ENCODE data around the gene BEAN1. TPM values are rescaled to one million over a fixed set of nuclear protein-coding genes. Genes with fewer than 3 reads are reported as not detected.

The BEAN1 gene
- total and polyA plus RNA-seq, 9 of the 15 experiments (the other 6 are each of a cell fraction or from before 2014, with no cell fraction given): not detected

DNA sequence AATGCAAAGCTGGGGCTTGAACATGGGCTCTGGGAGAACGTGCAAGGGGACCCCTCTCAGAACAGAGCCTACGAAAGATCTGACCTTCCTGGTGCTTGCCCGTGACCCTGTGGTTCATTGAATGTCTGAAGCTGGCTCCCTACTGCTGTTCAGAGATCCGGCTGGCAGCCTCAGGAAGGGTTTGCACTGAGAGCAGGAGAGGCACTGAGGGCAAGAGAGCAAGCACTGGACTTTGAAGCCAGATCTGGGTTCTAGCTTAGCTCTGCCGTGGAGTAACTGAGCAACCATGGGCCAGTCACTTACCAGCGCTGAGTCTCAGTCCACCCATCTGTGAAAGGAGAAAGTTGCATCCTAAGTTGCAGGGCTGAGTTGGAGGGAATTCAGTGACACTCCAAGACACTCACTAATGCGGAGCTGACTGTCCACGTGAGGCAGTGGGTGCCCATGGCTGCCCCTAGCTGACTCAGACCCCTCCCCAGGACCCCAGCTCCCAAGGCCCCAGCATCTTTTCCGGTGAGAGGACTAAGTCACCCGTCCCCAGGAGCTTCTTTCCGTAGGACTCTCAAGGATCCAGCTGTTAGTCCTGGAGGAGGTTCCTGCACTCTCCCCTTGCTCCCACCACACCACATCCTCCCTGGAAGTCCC is 41.3 kb downstream of the BEAN1 start:
- Histone ChIP-seq H3K36me3 (ENCODE audit: control insufficient read depth, insufficient read depth, low read length) (no peaks in the 10 kb centered on the region), H3K27ac (ENCODE audit: extremely low read depth, low read depth, low read length) (no peak overlapping the region), H3K9me1 (ENCODE audit: control insufficient read depth, insufficient read depth, low read length) (no peaks in the 10 kb centered on the region), H4K20me1 (replicated peaks; ENCODE audit: control insufficient read depth, insufficient read depth, low read length) (peaks cover 16% of the 10 kb centered on the region; the same call in 1 of the 2 replicates), H3K79me2 (ENCODE audit: control insufficient read depth, insufficient read depth, low read length) (no peaks in the 10 kb centered on the region), H3K4me1 (replicated peaks in 1 of 2; ENCODE audit: control insufficient read depth in 2 of 2, insufficient read depth in 2 of 2, low read length in 2 of 2) (peaks cover 0 to 11% of the 10 kb centered on the region in 2 experiments; a peak in 2 of 5 replicates), H3K4me2 (ENCODE audit: insufficient read depth, low read length) (no peak overlapping the region), H3K27me3 (ENCODE audit: control insufficient read depth in 2 of 2, insufficient read depth in 2 of 2, low read length in 2 of 2) (peaks cover 40 to 47% of the 10 kb centered on the region in 2 experiments), H3K9ac (ENCODE audit: insufficient read depth in 1 of 2, low read depth in 2 of 2, low read length in 2 of 2) (no peak overlapping the region), H3K4me3 (no peak overlapping the region), H2AFZ (ENCODE audit: low read depth, low read length) (no peak overlapping the region), H3K9me3 (replicated peaks; ENCODE audit: control insufficient read depth, insufficient read depth, low read depth, low read length) (no peaks in the 10 kb centered on the region)
- BruUV-seq (replicated peaks): no TSS peak
- WGBS (ENCODE audit: insufficient coverage, low coverage, missing lambda C conversion rate): 0% methylated on average over 11 of the region's 11 CpGs
- DNase-seq (ENCODE audit: extremely low read depth in 1 of 4, low spot score in 3 of 4) (no peak), ATAC-seq (no peak), FAIRE-seq (no peak)
- intact Hi-C loops (cut with micrococcal nuclease): no loop called here
- POLR2A ChIA-PET: interaction anchor here (0.6 to 1.2 kb wide), 3 partner anchors 13 to 29 kb away, joined by 3 to 4 read pairs (median 3); no protein-coding TSS in a partner anchor
- in situ Hi-C loops (cut with MboI): no loop called here
- TF ChIP-seq NCOA1 (IDR thresholded peaks at IDR 0.05; ENCODE audit: low read depth) (no peak), KLF6 (CRISPR knock-in tag; IDR thresholded peaks at IDR 0.05; ENCODE audit: borderline replicate concordance) (no peak), ZNF717 (CRISPR knock-in tag; IDR thresholded peaks at IDR 0.05) (no peak), RAD51 (IDR thresholded peaks at IDR 0.05; ENCODE audit: borderline replicate concordance, low read depth) (no peak), ATF2 (CRISPR knock-in tag; IDR thresholded peaks at IDR 0.05) (no peak), ZNF324 (CRISPR knock-in tag; IDR thresholded peaks at IDR 0.05) (no peak), ZZZ3 (IDR thresholded peaks at IDR 0.05) (no peak), ZNF431 (CRISPR knock-in tag; IDR thresholded peaks at IDR 0.05) (no peak), ZNF639 (CRISPR knock-in tag; conservative IDR thresholded peaks at IDR 0.05 in 1 of 2, IDR thresholded peaks at IDR 0.05 in 1 of 2) (no peak), ZBTB7A (IDR thresholded peaks at IDR 0.05; ENCODE audit: borderline replicate concordance, control insufficient read depth, low read depth, low read length) (no peak), SIN3B (IDR thresholded peaks at IDR 0.05; ENCODE audit: low read depth) (no peak), MTA3 (IDR thresholded peaks at IDR 0.05; ENCODE audit: borderline replicate concordance) (no peak), HDAC2 (IDR thresholded peaks at IDR 0.05) (no peak)
- CTCF ChIA-PET (ENCODE audit: low intra/inter-chr PET ratio): no interaction called here

Data from K562 (cell line).